Esophagus squamous epithelium (tissue), 4 donors: ENCODE measurements around the gene KLHDC3.

Experiments
- CTCF ChIP-seq, 6 experiments: fragments of 450-650 bp in 4 of 6; fragments of 200-600 bp in 2 of 6; sonication (generic) in 2 of 6; IDR thresholded peaks; one replicate each; pipeline ENCODE4 v1.5.1; 2016 to 2019; ENCODE audit warnings: antibody characterized with exemption in 6 of 6, mild to moderate bottlenecking in 4 of 6, moderate library complexity in 4 of 6
- POLR2A ChIP-seq, 4 donors: fragments of 450-650 bp; IDR thresholded peaks; one replicate each; pipeline ENCODE4 v1.6.1; 2017; ENCODE audit warnings: antibody characterized with exemption in 4 of 4, mild to moderate bottlenecking in 4 of 4, moderate library complexity in 3 of 4

GRCh38 chr6:43038727-43039126 is 24.7 kb downstream of the KLHDC3 start:
- TF ChIP-seq CTCF (IDR thresholded peaks at IDR 0.05): no peak
- no peak for TF ChIP-seq POLR2A (IDR thresholded peaks at IDR 0.05)
